Activated effector memory CD4-positive, alpha-beta T cell treated with Interleukin-2 at 50 U/mL for 16 hours (primary cell): ENCODE data around the gene HNRNPL.
A peak's percentile ranks its signal among the peaks of the same experiment; 100 is the strongest.
"Not testable (repeated sequence)": the region's sequence is repeated elsewhere in the genome, so short reads cannot be mapped to it uniquely, and the experiment has no call there.

Experiments used
- DNase-seq: peaks from one replicate; pipeline ENCODE4 v3.0.0-alpha.2; 2020

The HNRNPL gene

GRCh38 chr19:38796154-38796553 lies 53.6 kb downstream of the HNRNPL start:
- no peak for DNase-seq

GRCh38 chr19:38795549-38795948 lies 54.2 kb downstream of the HNRNPL start:
- DNase-seq = no peak

- no peak for DNase-seq
Measured at GRCh38 chr19:38793671-38794070, 56.1 kb downstream of the HNRNPL start.

GRCh38 chr19:38793177-38793576 lies 56.6 kb downstream of the HNRNPL start:
- DNase-seq = no peak

- peak; percentile 17 for DNase-seq
Measured at GRCh38 chr19:38792250-38793111, 57.3 kb downstream of the HNRNPL start.

GRCh38 chr19:38791451-38792064 lies 58.2 kb downstream of the HNRNPL start:
- DNase-seq = not testable (repeated sequence)

GRCh38 chr19:38790507-38791403 lies 59.0 kb downstream of the HNRNPL start:
- not testable (repeated sequence) for DNase-seq

GRCh38 chr19:38788478-38789243 lies 61.1 kb downstream of the HNRNPL start, which contains the start of gene LGALS7B:
TSS of gene LGALS7B (plus strand) at chr19:38789200. CDS start at chr19:38789227, 27 bp downstream.
- DNase-seq = no peak

- no peak for DNase-seq
Measured at GRCh38 chr19:38786572-38787265, 63.1 kb downstream of the HNRNPL start.
